Measurements from ENCODE around the gene SIAH2. TPM values are rescaled to one million over a fixed set of nuclear protein-coding genes. Genes with fewer than 3 reads are reported as not detected.

Gene SIAH2
- total RNA-seq, 5 donors from 2014 or later (not counting 1 experiment from before 2014, with no cell fraction given): 24.5 to 40.3 (median 26.4) TPM

- Mint-ChIP-seq H3K27ac (peak overlapping the region; percentile 11 to 19), H3K9me3 (no peaks in the 10 kb centered on the region), H3K27me3 (no peaks in the 10 kb centered on the region), H3K4me3 (no peak overlapping the region), H3K36me3 (peaks cover 34% of the 10 kb centered on the region), H3K4me1 (peaks cover 65 to 82% (median 82%) of the 10 kb centered on the region in 3 donors)
- Histone ChIP-seq H3K9me3 (no peaks in the 10 kb centered on the region), H3K27ac (ENCODE audit: low read length) (no peak overlapping the region), H3K27me3 (replicated peaks in 1 of 2; ENCODE audit: control insufficient read depth in 2 of 2, extremely low read depth in 1 of 2, insufficient read depth in 2 of 2, low read length in 1 of 2) (no peaks in the 10 kb centered on the region), H3K4me1 (ENCODE audit: control insufficient read depth in 1 of 2, extremely low read depth in 1 of 2, insufficient read depth in 2 of 2, low read length in 2 of 2) (peaks cover 5 to 23% of the 10 kb centered on the region in 2 experiments), H3K36me3 (ENCODE audit: control insufficient read depth in 2 of 2, extremely low read depth in 1 of 2, insufficient read depth in 1 of 2, low read length in 1 of 2) (peaks cover 0 to 12% of the 10 kb centered on the region in 2 donors), H3K4me3 (ENCODE audit: control insufficient read depth in 1 of 2, extremely low read depth in 1 of 2, low read length in 1 of 2) (no peak overlapping the region)
- WGBS (ENCODE audit: insufficient coverage): 83% methylated on average over 2 of the region's 8 CpGs
- ATAC-seq (replicated peaks in 1 of 4) (no peak), DNase-seq (no peak)
- CTCF ChIA-PET: interaction anchor here in 1 of 2 donors (1.8 kb wide), 1 partner anchor 121 kb away, joined by 4 read pairs; no protein-coding TSS in a partner anchor
- POLR2A ChIA-PET: interaction anchor here in 1 of 2 donors (1.4 kb wide), 1 partner anchor 16 kb away, joined by 4 read pairs; no protein-coding TSS in a partner anchor
Measured at GRCh38 chr3:150744041-150744918, 18.7 kb downstream of the SIAH2 start.

DNA sequence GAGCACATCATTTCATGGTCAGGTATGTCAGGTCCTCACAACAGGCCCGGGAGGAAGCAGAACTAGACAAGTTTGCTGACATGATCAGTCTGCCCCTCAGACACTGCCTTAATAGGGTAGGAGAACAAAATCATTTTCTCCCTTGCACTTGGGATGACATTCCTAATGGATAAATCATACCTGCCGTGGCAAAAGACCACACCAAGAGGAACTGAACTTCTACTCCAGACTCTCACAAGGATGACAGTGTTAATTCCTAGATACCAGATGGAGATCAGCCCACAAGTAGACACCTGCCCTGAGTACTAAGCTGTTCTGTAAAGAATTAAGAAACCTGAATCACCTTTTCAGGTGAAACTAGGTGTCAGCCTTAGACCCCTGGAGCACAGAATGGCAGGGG lies 19.5 kb downstream of the SIAH2 start:
- no peaks in the 10 kb centered on the region for H3K27me3 Mint-ChIP-seq
- peaks cover 34% of the 10 kb centered on the region for H3K36me3 Mint-ChIP-seq
- H3K27me3 ChIP-seq (replicated peaks in 1 of 2; ENCODE audit: control insufficient read depth in 2 of 2, extremely low read depth in 1 of 2, insufficient read depth in 2 of 2, low read length in 1 of 2): no peaks in the 10 kb centered on the region
- H3K9me3 ChIP-seq: no peaks in the 10 kb centered on the region
- H3K4me3 ChIP-seq (ENCODE audit: control insufficient read depth in 1 of 2, extremely low read depth in 1 of 2, low read length in 1 of 2): no peak overlapping the region
- 20% methylated on average over 1 of the region's 2 CpGs for WGBS (ENCODE audit: insufficient coverage)
- CTCF ChIA-PET: interaction anchor here in 1 of 2 donors (1.8 kb wide), 1 partner anchor 121 kb away, joined by 4 read pairs; no protein-coding TSS in a partner anchor
- POLR2A ChIA-PET: interaction anchor here (1.1 to 1.4 kb wide), 2 partner anchors 17 to 18 kb away, joined by 3 to 4 read pairs; no protein-coding TSS in a partner anchor
- H3K27ac ChIP-seq (ENCODE audit: low read length): no peak overlapping the region
- H3K27ac Mint-ChIP-seq: peak overlapping the region in 1 of 2 donors; percentile 7
- DNase-seq (no peak), ATAC-seq (replicated peaks in 1 of 4) (no peak)
- no peak overlapping the region for H3K4me3 Mint-ChIP-seq
- peaks cover 0 to 12% of the 10 kb centered on the region in 2 donors for H3K36me3 ChIP-seq (ENCODE audit: control insufficient read depth in 2 of 2, extremely low read depth in 1 of 2, insufficient read depth in 1 of 2, low read length in 1 of 2)
- H3K4me1 Mint-ChIP-seq: peaks cover 60 to 81% (median 80%) of the 10 kb centered on the region in 3 donors
- H3K9me3 Mint-ChIP-seq: no peaks in the 10 kb centered on the region
- peaks cover 5 to 20% of the 10 kb centered on the region in 2 experiments for H3K4me1 ChIP-seq (ENCODE audit: control insufficient read depth in 1 of 2, extremely low read depth in 1 of 2, insufficient read depth in 2 of 2, low read length in 2 of 2)

DNA sequence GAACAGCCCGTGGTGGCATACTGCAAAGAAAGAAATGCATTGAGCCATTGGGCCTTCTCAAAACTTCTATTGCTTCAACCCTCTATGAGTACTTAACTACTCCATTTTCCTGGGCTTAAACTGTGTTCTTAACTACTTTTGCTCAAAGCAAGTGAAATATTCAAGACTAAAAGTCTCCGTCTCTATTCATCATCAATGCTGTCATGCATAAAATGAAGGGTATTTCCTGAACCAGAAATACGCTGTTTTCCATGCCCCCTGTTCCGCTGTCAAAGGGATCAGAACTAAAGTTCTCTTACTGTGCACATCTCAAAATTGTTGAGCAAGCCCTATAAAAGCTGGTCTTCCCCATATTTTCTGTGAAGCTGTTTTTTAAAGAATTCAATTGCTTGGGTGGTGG lies 20.3 kb downstream of the SIAH2 start:
- no peak overlapping the region for H3K4me3 Mint-ChIP-seq
- POLR2A ChIA-PET: interaction anchor here (0.5 to 1.1 kb wide), 2 partner anchors 19 to 534 kb away, joined by 3 to 4 read pairs; no protein-coding TSS in a partner anchor

DNA sequence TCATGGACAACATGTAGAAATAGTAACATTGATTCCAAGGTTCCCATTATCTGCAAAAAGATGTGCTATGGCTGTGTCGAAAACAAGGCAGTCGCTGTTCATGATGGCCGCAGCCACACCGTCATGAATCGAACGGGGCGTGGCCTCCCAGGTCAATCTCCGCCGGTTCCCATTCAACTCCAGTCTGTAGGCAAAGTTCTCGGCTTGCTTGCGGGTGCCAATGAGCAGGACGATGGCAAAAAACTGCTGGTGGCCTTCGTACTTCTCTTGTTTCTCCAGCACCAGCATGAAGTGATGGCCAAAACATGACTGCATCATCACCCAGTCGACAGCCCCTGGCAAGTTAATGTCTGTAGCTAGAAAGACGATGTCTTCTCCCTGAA lies 20.8 kb downstream of the SIAH2 start:
- 93% methylated on average over 14 of the region's 15 CpGs for WGBS (ENCODE audit: insufficient coverage)
- Histone ChIP-seq H3K36me3 (ENCODE audit: control insufficient read depth in 2 of 2, extremely low read depth in 1 of 2, insufficient read depth in 1 of 2, low read length in 1 of 2) (peaks cover 0 to 12% of the 10 kb centered on the region in 2 donors), H3K4me1 (ENCODE audit: control insufficient read depth in 1 of 2, extremely low read depth in 1 of 2, insufficient read depth in 2 of 2, low read length in 2 of 2) (peaks cover 8 to 20% of the 10 kb centered on the region in 2 experiments), H3K4me3 (ENCODE audit: control insufficient read depth in 1 of 2, extremely low read depth in 1 of 2, low read length in 1 of 2) (no peak overlapping the region), H3K27me3 (replicated peaks in 1 of 2; ENCODE audit: control insufficient read depth in 2 of 2, extremely low read depth in 1 of 2, insufficient read depth in 2 of 2, low read length in 1 of 2) (no peaks in the 10 kb centered on the region), H3K27ac (ENCODE audit: low read length) (no peak overlapping the region), H3K9me3 (no peaks in the 10 kb centered on the region)
- ATAC-seq (replicated peaks in 1 of 4): no peak
- H3K4me3 Mint-ChIP-seq: no peak overlapping the region
- peaks cover 27% of the 10 kb centered on the region for H3K36me3 Mint-ChIP-seq
- no peaks in the 10 kb centered on the region for H3K9me3 Mint-ChIP-seq
- no peak for DNase-seq
- H3K27me3 Mint-ChIP-seq: no peaks in the 10 kb centered on the region
- H3K4me1 Mint-ChIP-seq: peaks cover 62 to 85% (median 84%) of the 10 kb centered on the region in 3 donors
- no peak overlapping the region for H3K27ac Mint-ChIP-seq
- POLR2A ChIA-PET: no interaction called here
- CTCF ChIA-PET: no interaction called here

More for the DNA sequence above, 20.3 kb downstream of the SIAH2 start:
- Histone ChIP-seq H3K36me3 (ENCODE audit: control insufficient read depth in 2 of 2, extremely low read depth in 1 of 2, insufficient read depth in 1 of 2, low read length in 1 of 2) (peaks cover 0 to 12% of the 10 kb centered on the region in 2 donors), H3K9me3 (no peaks in the 10 kb centered on the region), H3K4me1 (ENCODE audit: control insufficient read depth in 1 of 2, extremely low read depth in 1 of 2, insufficient read depth in 2 of 2, low read length in 2 of 2) (peaks cover 5 to 20% of the 10 kb centered on the region in 2 experiments), H3K27ac (ENCODE audit: low read length) (no peak overlapping the region), H3K4me3 (ENCODE audit: control insufficient read depth in 1 of 2, extremely low read depth in 1 of 2, low read length in 1 of 2) (no peak overlapping the region), H3K27me3 (replicated peaks in 1 of 2; ENCODE audit: control insufficient read depth in 2 of 2, extremely low read depth in 1 of 2, insufficient read depth in 2 of 2, low read length in 1 of 2) (no peaks in the 10 kb centered on the region)
- no peaks in the 10 kb centered on the region for H3K9me3 Mint-ChIP-seq
- H3K27me3 Mint-ChIP-seq: no peaks in the 10 kb centered on the region
- CTCF ChIA-PET: interaction anchor here in 1 of 2 donors (1.8 kb wide), 1 partner anchor 122 kb away, joined by 4 read pairs; no protein-coding TSS in a partner anchor
- 94% methylated on average over 4 of the region's 4 CpGs for WGBS (ENCODE audit: insufficient coverage)
- DNase-seq (no peak), ATAC-seq (replicated peaks in 1 of 4) (no peak)
- peaks cover 61 to 84% (median 82%) of the 10 kb centered on the region in 3 donors for H3K4me1 Mint-ChIP-seq
- H3K27ac Mint-ChIP-seq: no peak overlapping the region
- H3K36me3 Mint-ChIP-seq: peaks cover 31% of the 10 kb centered on the region

DNA sequence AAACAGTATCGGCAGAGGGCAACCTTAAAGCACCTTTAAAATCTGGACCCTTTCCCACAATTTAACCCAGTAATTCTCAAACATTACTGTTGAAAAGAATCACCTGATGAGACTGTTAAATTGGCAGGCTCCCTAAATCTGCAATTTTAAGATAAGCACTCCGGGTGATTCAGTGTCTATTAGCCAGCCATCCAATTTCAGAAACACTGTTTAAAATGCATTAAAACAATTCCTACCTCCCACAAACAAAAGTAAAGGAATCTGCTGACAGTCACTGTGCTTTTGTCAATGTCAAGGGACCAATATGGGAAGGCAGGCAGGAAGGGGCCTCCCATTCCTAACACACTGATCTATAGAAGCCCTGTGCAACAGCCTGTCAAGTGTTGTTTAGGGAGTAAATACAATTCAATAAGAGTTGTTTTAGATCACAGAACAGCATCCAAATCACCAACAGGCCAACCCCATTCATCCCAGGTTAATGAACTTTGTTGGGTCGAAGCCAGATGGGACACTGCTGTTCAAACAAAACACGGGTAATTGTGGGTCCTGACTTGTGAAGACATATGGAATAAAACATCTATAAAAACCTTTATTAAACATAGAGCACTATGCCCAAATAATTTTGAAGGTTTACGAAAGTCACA lies 21.4 kb downstream of the SIAH2 start:
- H3K27ac ChIP-seq (ENCODE audit: low read length): no peak overlapping the region
- POLR2A ChIA-PET: no interaction called here
- Mint-ChIP-seq H3K36me3 (peaks cover 27% of the 10 kb centered on the region), H3K27ac (no peak overlapping the region), H3K4me3 (no peak overlapping the region), H3K9me3 (no peaks in the 10 kb centered on the region), H3K4me1 (peaks cover 60 to 82% (median 82%) of the 10 kb centered on the region in 3 donors), H3K27me3 (no peaks in the 10 kb centered on the region)
- no peak for ATAC-seq (replicated peaks in 1 of 4)
- CTCF ChIA-PET: no interaction called here
- no peak overlapping the region for H3K4me3 ChIP-seq (ENCODE audit: control insufficient read depth in 1 of 2, extremely low read depth in 1 of 2, low read length in 1 of 2)
- H3K36me3 ChIP-seq (ENCODE audit: control insufficient read depth in 2 of 2, extremely low read depth in 1 of 2, insufficient read depth in 1 of 2, low read length in 1 of 2): peaks cover 0 to 12% of the 10 kb centered on the region in 2 donors
- no peak for DNase-seq
- no peaks in the 10 kb centered on the region for H3K9me3 ChIP-seq
- H3K27me3 ChIP-seq (replicated peaks in 1 of 2; ENCODE audit: control insufficient read depth in 2 of 2, extremely low read depth in 1 of 2, insufficient read depth in 2 of 2, low read length in 1 of 2): no peaks in the 10 kb centered on the region
- H3K4me1 ChIP-seq (ENCODE audit: control insufficient read depth in 1 of 2, extremely low read depth in 1 of 2, insufficient read depth in 2 of 2, low read length in 2 of 2): peaks cover 8 to 16% of the 10 kb centered on the region in 2 experiments
- WGBS (ENCODE audit: insufficient coverage): no CpG with 5 or more reads among the region's 5 CpGs

Data from T-cell (primary cell).